Stimulated activated naive B cell treated with anti-CD40 and anti-IgM and Interleukin-4, amounts not matched to agents 10 μg/mL and 1 μg/mL and 100 μg/mL, for 72 hours (primary cell): ENCODE measurements around the gene NEUROG1.
"Not testable (repeated sequence)": the region's sequence is repeated elsewhere in the genome, so short reads cannot be mapped to it uniquely, and the experiment has no call there.

ENCODE experiments used
- ATAC-seq, 2 donors: fragments of 150-1000 bp; cut with Tn5 transposase; replicated peaks; 2 replicates each; pipeline ENCODE4 v1.10.0; 2021; ENCODE audit warnings: moderate library complexity in 1 of 2
- DNase-seq: peaks from one replicate; pipeline ENCODE4 v3.0.0; 2021
- H3K27ac Mint-ChIP-seq: one replicate; pipeline ENCODE4 v1.8.0; 2022; ENCODE audit warnings: mild to moderate bottlenecking, mixed read lengths
- H3K27me3 Mint-ChIP-seq, 2 donors: one replicate each; pipeline ENCODE4 v1.8.0; 2022; ENCODE audit warnings: mixed read lengths in 2 of 2
- H3K36me3 Mint-ChIP-seq, 2 donors: one replicate each; pipeline ENCODE4 v1.8.0; 2022; ENCODE audit warnings: mixed read lengths in 2 of 2, mild to moderate bottlenecking in 1 of 2
- H3K4me1 Mint-ChIP-seq, 2 donors: one replicate each; pipeline ENCODE4 v1.8.0; 2022; ENCODE audit warnings: mixed read lengths in 2 of 2, mild to moderate bottlenecking in 1 of 2
- H3K4me3 Mint-ChIP-seq, 2 donors: one replicate each; pipeline ENCODE4 v1.8.0; 2022; ENCODE audit warnings: mild to moderate bottlenecking in 2 of 2, mixed read lengths in 2 of 2, moderate library complexity in 1 of 2
- H3K9me3 Mint-ChIP-seq, 2 donors: one replicate each; pipeline ENCODE4 v1.8.0; 2022; ENCODE audit warnings: mixed read lengths in 2 of 2, mild to moderate bottlenecking in 1 of 2

The NEUROG1 gene

DNA sequence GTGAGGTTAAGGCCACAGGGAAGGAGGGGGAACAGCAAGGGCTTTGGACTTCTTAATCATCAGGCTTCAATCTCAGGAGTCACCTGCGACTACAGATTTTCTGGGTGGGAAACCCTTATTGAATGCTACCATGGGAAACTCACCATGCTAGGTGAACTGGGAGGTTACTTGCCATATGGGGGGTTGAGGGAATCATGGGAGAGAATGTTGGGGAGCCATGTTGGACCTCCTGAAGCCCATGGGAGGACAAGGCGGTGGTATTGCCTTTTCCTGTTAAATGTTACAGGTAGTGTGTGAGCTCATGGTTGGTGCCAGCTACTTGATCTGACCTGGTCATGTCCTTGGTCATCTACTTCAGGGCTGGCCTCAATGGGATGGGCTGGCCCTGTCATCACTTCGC is 31.4 kb downstream of the NEUROG1 start:
- no peak for DNase-seq
- no peak for ATAC-seq
- Mint-ChIP-seq H3K36me3 (no peaks in the 10 kb centered on the region), H3K27me3 (peaks cover 31 to 44% of the 10 kb centered on the region in 2 donors), H3K9me3 (no peaks in the 10 kb centered on the region), H3K4me3 (no peak overlapping the region), H3K27ac (no peak overlapping the region), H3K4me1 (peaks cover 4 to 6% of the 10 kb centered on the region in 2 donors)

DNA sequence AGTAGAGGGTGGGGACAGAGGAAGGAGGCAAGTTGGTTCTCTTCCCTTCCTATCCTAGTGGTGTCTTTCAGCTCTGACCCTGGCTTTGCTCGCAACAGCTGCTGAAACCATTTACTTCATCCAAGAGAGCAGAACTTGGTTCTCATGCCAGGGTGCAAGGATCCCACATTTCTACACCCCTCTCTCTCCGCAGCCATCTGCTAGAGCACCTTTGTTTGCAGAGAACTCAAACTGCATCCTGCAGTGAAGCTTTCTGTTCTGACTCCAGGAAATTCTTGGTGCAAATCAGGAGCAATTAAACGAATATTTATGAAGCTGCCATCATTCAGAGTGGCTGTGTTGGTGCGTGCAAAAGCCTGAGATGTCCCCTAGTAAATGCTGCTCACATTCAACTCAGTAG is 31.9 kb downstream of the NEUROG1 start:
- Mint-ChIP-seq H3K4me1 (peaks cover 4 to 6% of the 10 kb centered on the region in 2 donors), H3K27ac (no peak overlapping the region), H3K27me3 (peaks cover 32 to 42% of the 10 kb centered on the region in 2 donors)

DNA sequence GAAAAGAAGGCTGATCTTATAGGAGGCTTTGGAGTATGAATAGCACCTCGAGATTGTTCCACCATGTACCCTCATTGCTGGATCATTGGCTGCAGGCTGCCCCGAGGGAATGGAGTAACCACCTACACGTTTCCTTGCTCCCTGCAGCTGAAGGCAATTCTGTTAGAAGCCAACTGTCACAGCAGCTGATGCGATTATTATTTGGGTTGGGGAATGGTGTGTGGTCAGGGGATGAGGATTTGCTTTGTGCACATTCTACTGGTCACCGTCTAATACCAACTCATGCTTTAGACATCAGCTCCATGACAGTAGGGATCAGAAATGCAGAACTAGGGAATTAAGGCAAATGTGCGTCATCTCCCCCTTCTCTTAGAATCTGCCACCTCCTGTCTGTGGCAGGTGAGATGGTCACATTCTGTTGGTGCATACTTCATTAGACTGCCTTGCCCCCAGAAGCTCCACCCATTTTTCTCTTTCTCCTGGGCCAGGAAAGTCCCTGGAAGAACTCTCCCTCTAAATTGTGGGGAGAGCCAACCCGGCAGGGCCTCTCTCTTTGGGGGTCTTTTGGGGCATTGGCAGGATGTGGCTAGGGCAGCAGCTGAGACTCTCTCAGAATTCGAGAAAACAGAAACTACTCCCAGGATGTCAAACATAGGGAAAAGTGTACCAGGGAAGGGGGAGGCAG is 32.8 kb downstream of the NEUROG1 start:
- no peak for DNase-seq
- Mint-ChIP-seq H3K27me3 (peaks cover 33 to 42% of the 10 kb centered on the region in 2 donors), H3K36me3 (no peaks in the 10 kb centered on the region)

More for the DNA sequence above, 31.9 kb downstream of the NEUROG1 start:
- Mint-ChIP-seq H3K4me3 (no peak overlapping the region), H3K9me3 (no peaks in the 10 kb centered on the region), H3K36me3 (no peaks in the 10 kb centered on the region)
- no peak for ATAC-seq
- no peak for DNase-seq

DNA sequence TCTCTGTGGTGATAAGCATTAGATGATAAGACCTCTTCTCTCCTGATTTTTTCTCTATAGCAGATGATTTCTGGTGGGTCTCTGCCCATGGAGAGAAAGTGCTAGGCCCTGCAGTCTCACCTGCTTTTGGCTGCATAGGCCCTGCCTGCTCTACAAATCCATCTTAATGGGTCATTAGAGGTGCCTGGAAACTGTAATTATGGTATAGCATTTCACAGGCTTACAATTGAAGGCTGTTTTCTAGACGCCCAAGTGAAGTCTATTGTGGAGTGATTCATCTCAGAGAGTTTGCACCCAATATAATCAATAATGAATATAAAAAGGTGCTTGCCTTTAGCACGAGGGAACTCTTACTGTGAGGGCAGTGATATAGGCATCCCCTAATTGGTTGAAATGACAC is 33.8 kb downstream of the NEUROG1 start:
- Mint-ChIP-seq H3K27me3 (peaks cover 34 to 41% of the 10 kb centered on the region in 2 donors), H3K9me3 (no peaks in the 10 kb centered on the region), H3K4me1 (no peaks in the 10 kb centered on the region), H3K36me3 (no peaks in the 10 kb centered on the region), H3K27ac (no peak overlapping the region), H3K4me3 (no peak overlapping the region)
- no peak for DNase-seq
- no peak for ATAC-seq

More for the DNA sequence above, 32.8 kb downstream of the NEUROG1 start:
- Mint-ChIP-seq H3K4me1 (no peaks in the 10 kb centered on the region), H3K27ac (no peak overlapping the region), H3K4me3 (no peak overlapping the region), H3K9me3 (no peaks in the 10 kb centered on the region)
- ATAC-seq = no peak

DNA sequence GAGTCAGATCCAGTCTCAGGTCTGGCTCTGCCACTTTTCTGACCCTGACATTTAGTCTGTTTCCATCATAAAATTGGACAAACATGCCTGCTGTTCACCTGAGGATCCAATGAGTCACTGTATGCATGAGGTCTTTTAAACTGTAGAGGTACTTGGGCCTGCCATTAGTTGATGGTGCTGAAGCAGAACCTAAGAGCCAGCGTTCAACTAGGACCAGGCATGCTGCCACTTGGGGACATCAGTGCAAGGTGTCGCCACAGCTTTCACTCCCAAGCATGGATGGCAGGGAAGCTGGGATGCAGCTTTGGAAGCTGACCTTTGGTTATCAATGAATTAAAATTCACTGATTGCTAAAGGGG is 37.1 kb downstream of the NEUROG1 start:
- ATAC-seq = no peak
- DNase-seq = no peak
- H3K4me1 Mint-ChIP-seq = no peaks in the 10 kb centered on the region
- H3K27ac Mint-ChIP-seq = no peak overlapping the region
- no peak overlapping the region for H3K4me3 Mint-ChIP-seq
- no peaks in the 10 kb centered on the region for H3K36me3 Mint-ChIP-seq
- H3K27me3 Mint-ChIP-seq = peaks cover 40 to 46% of the 10 kb centered on the region in 2 donors
- no peaks in the 10 kb centered on the region for H3K9me3 Mint-ChIP-seq

DNA sequence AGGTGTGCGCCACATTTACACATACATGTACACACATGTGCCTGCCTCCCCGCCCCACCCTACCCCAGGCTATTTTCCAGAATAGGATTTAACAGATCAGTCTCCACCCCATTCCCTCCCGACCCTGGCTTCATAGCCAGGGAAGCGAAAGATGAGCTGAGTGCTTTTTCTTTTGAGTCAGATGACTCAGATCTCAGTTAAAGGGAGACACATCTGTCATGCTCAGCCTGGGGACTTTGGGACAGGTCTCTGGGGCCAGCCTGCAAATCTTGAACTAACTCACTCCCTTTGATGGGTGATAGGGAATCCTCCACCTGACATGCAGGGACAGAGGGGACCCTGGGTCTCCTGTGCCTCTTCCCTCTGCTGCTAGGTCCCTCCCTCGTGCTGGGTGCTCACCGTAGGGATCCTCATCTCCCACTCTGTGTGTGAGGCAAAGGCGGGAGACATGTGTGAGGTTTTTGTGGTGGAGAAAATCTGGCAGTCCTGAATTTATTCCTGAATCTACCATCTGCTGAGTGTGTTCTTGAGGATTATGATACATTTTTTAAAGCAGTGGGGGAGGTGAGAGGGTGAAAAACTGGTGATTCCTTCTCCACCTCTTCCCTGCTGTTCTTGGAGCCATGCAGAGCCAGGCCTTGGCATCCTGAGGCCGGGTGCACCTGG is 37.7 kb downstream of the NEUROG1 start:
- ATAC-seq (no peak), DNase-seq (no peak)
- Mint-ChIP-seq H3K4me3 (no peak overlapping the region), H3K27me3 (peaks cover 40 to 46% of the 10 kb centered on the region in 2 donors), H3K9me3 (no peaks in the 10 kb centered on the region), H3K36me3 (no peaks in the 10 kb centered on the region), H3K4me1 (no peaks in the 10 kb centered on the region), H3K27ac (no peak overlapping the region)

DNA sequence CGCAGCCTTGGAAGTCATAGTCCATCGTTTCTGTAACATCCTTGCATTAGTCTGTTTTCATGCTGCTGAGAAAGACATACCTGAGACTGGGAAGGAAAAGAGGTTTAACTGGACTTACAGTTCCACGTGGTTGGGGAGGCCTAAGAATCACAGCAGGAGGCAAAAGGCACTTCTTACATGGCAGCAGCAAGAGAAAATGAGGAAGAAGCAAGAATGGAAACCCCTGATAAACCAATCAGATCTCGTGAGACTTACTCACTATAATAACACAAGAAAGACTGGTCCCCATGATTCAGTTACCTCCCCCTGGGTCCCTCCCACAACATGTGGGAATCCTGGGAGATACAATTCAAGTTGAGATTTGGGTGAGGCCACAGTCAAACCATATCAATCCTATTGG is 40.2 kb downstream of the NEUROG1 start:
- ATAC-seq, H3K36me3 Mint-ChIP-seq, H3K9me3 Mint-ChIP-seq, H3K27ac Mint-ChIP-seq, DNase-seq, H3K4me3 Mint-ChIP-seq: not testable (repeated sequence)
- Mint-ChIP-seq H3K27me3 (peaks cover 52 to 68% of the 10 kb centered on the region in 2 donors), H3K4me1 (peaks cover 2 to 13% of the 10 kb centered on the region in 2 donors)

DNA sequence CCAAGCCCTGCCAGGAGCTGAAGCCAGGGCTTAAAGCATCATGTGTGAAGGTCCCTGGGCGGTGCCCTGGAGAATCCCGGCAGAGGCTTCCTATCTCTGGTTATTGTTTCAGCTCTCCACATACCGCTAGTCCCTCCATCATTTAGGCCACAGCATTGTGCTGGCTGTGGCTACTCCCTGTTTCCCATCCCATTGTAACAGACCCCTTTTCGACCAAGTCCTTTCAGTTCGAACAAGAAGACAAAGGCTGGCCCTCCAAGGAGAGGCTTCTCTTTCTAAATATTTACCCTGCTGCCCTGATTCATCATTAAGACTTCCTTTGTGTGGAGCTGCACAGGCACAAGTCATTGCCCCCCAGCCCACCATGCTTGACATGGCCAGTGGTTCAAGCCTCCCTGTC is 41.6 kb downstream of the NEUROG1 start:
- no peak overlapping the region for H3K27ac Mint-ChIP-seq
- H3K9me3 Mint-ChIP-seq = peaks cover 0 to 1% of the 10 kb centered on the region in 2 donors
- H3K36me3 Mint-ChIP-seq = no peaks in the 10 kb centered on the region
- H3K4me1 Mint-ChIP-seq = peaks cover 8 to 26% of the 10 kb centered on the region in 2 donors
- ATAC-seq (no peak), DNase-seq (no peak)
- peaks cover 58 to 82% of the 10 kb centered on the region in 2 donors for H3K27me3 Mint-ChIP-seq
- no peak overlapping the region for H3K4me3 Mint-ChIP-seq

DNA sequence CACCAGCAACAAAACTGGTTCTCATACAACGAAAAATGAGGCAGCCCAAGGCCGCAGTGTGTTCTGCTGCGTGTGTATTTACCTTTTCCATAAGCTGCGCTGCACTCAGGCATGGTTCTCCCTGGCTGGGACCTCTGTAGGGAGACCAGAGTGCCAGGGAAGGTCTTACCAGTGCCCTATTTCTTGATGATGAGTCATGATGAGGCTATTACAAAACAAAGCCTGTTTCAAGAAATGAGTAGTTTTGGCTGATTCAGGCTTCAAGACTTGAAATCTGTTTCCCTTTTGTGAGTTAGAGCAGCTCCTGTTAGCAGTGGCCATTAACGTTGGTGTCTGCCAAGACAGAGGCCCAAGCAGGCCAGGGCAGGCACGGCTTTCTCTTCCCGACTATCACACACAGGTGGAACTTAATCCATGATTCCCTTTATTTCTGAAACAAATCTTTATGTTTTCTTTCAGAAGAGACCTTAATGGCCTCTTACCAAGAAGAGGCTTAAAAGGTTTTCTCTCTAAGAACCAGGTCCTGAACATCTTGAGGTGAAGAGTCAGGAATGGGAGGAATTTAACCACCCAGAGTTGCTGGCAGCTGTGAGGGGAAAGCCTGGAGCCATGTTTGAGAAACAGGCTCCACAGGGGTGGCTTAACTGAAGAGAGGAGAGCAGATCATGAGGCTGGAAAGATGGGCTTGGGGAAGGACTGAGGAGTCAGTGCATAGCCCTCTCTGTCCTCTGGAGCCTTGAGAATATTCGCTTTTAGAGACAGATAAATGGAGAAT is 42.2 kb downstream of the NEUROG1 start:
- Mint-ChIP-seq H3K9me3 (peaks cover 0 to 1% of the 10 kb centered on the region in 2 donors), H3K27me3 (peaks cover 60 to 84% of the 10 kb centered on the region in 2 donors), H3K36me3 (no peaks in the 10 kb centered on the region), H3K4me3 (no peak overlapping the region), H3K4me1 (peaks cover 9 to 32% of the 10 kb centered on the region in 2 donors), H3K27ac (no peak overlapping the region)
- no peak for ATAC-seq
- no peak for DNase-seq

DNA sequence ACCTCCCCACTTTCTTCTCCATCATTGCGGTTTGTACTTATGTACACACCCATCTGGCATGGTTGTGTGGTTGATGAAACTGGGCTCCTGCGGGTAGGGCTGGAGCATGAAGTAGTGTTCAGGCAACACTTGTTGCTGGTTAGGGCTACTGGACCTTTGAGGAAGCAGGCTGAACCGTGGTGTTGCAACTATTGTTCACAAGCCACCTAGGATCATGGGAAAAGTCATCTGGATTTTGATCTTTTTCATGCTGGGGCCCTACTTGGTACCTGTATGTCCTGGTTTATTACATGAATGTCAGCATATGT is 43.5 kb downstream of the NEUROG1 start:
- Mint-ChIP-seq H3K27me3 (peaks cover 68 to 90% of the 10 kb centered on the region in 2 donors), H3K4me3 (no peak overlapping the region), H3K36me3 (no peaks in the 10 kb centered on the region), H3K27ac (no peak overlapping the region), H3K9me3 (peaks cover 0 to 1% of the 10 kb centered on the region in 2 donors), H3K4me1 (peaks cover 10 to 39% of the 10 kb centered on the region in 2 donors)
- no peak for ATAC-seq
- DNase-seq = no peak

DNA sequence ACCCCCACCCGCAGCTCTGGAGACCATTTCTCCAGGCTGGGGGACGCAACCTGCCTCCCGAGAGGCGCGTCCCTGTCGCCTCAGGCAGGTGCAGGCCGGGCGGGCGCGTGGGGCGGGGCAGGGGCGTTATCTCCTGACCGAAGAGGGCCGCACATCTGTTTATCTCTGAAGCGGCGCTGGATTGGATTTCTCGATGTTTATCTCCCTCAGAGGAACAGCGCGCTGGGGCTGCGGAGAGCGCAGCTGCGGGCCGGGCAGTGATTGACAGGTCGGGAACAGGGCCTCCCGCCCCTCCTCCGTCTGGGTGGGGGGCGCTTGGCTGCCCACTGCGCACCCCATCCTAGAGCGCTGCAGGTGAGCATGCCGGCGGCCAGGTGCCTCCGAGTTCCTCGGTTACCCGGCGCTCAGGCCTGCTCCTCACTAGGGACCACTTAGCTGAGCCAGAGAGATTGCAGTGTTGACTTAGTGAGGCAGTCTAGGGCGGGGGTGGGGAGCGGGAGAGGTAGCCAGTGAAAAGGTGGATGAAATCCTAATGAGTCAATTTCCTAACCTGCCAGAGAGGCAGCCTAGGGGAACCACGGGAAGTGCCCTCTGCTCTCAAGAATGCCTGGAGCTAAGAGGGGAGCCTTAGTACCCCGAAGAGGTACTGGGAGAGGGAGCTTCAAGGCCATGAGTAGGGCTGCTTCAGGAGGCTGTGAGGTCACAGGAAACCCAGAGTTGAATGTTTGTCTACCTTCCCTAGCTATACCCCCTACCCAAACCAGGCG is 44.0 kb downstream of the NEUROG1 start:
- Mint-ChIP-seq H3K27ac (no peak overlapping the region), H3K4me3 (no peak overlapping the region), H3K4me1 (peaks cover 10 to 39% of the 10 kb centered on the region in 2 donors), H3K27me3 (peaks cover 71 to 90% of the 10 kb centered on the region in 2 donors), H3K36me3 (no peaks in the 10 kb centered on the region), H3K9me3 (peaks cover 0 to 1% of the 10 kb centered on the region in 2 donors)
- ATAC-seq (no peak), DNase-seq (no peak)

DNA sequence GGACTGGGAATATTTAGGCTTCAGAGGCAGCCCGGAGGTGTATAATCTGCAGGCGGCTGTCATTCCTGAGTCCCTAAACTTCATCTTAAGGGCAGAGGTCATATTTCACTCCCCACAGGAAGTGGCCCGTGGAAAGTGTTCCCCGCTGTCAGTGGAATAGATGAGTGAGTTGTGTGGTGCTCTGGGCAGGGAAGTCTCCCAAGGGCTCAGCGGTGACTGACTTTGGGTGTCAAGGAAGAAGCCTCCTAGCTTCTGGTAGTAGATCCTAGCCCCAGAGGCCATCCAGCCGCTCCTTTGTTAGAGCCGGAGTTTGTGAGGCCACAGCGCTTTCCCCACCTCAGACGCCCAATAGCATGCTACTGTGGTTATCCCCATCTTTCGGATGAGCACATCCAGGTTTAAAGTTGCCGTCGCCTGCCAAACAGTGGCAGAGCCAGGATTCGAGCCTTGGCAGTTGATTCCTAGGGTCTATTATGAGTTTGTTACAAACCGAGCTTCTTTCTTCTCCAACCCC is 44.7 kb downstream of the NEUROG1 start:
- Mint-ChIP-seq H3K27ac (no peak overlapping the region), H3K27me3 (peaks cover 76 to 95% of the 10 kb centered on the region in 2 donors), H3K9me3 (peaks cover 0 to 1% of the 10 kb centered on the region in 2 donors), H3K4me3 (no peak overlapping the region), H3K36me3 (no peaks in the 10 kb centered on the region), H3K4me1 (peaks cover 10 to 39% of the 10 kb centered on the region in 2 donors)
- DNase-seq (no peak), ATAC-seq (no peak)

DNA sequence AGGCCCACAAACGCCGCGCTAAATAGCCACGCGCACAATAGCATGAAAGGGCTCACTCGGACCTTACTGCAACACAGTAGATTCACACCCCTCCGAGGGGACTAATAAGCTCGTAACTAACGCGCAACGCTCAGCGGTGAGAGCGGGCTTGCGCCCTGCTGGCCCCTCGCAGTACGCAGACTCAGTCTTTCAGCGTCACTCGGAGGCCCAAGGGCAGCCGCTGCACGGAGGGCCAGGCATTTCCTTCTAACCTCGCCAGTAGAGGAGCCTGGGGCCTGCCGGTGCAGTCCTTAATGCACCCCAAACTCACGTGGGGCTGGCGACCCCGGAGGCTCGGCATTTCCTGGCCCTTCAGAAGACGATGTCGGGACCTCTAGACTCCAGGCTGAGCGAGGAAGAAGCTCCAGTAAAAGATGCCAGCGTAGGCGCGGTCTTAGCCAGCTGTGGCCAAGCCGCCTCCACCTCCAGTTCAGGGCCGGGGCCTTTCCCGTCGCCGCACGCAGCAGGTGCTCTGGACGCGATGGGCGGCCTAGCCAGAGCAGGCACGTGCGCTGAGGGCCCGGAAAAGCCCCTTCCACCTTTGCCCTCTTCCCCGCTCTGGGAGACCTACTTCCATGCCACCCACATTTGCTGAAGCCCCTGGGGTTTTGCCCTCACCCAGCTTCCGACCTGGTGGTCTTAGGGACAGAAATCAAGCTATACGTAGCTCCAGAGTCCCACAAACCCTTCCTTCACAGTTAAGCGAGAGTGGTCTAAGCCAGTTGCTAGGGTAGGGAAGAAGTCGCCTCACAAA is 45.3 kb downstream of the NEUROG1 start:
- Mint-ChIP-seq H3K4me1 (peaks cover 10 to 39% of the 10 kb centered on the region in 2 donors), H3K9me3 (peaks cover 0 to 1% of the 10 kb centered on the region in 2 donors), H3K27ac (peak overlapping the region; percentile 25), H3K4me3 (peak overlapping the region; percentile 21 to 35), H3K27me3 (peaks cover 75 to 97% of the 10 kb centered on the region in 2 donors), H3K36me3 (no peaks in the 10 kb centered on the region)
- DNase-seq (no peak), ATAC-seq (no peak)
